Stimulated activated CD8-positive, alpha-beta memory T cell treated with anti-CD3 and anti-CD28 coated beads, Interleukin-7, amount 100 ng/mL, for 4 hours (primary cell): ENCODE data around the gene IL1RL2.

Experiments used
- DNase-seq, 2 donors: peaks; one replicate each; pipeline ENCODE4 v3.0.0-alpha.2; 2020; ENCODE audit warnings: low read depth in 2 of 2

IL1RL2 gene

DNA sequence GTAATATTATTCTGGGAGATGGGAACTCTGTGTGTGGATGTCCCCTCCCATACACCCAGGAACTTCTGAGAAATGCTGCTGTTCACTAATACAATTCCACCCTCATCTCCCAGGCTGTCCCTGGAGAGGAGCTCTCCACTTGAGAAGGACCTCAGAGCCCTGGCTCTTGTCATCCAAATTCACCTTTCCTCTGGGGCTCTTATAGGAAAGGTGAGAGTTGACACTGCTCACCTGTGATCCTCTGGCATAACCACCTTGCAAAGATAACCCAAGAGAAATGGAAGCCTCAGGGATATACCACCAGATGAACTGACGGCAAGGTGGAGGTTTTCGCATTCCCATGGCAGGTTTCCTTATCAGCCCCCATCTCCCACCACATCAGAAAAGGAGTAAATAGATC is 52.0 kb downstream of the IL1RL2 start:
- DNase-seq = no peak

DNA sequence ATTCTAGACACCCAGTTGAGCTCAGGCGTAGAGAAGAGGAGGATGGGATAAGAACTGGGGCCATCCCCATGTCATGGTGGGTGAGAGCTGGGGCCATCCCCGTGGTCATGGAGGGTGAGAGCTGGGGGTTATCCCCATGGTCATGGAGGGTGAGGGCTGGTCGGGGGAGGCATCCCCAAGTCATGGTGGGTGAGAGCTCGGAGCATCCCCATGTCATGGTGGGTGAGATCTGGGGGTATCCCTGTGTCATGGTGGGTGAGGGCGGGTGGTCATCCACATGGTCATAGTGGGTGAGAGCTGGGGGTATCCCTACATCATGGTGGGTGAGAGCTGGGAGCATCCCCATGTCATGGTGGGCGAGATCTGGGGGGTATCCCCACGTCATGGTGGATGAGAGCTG is 52.5 kb downstream of the IL1RL2 start:
- no peak for DNase-seq

DNA sequence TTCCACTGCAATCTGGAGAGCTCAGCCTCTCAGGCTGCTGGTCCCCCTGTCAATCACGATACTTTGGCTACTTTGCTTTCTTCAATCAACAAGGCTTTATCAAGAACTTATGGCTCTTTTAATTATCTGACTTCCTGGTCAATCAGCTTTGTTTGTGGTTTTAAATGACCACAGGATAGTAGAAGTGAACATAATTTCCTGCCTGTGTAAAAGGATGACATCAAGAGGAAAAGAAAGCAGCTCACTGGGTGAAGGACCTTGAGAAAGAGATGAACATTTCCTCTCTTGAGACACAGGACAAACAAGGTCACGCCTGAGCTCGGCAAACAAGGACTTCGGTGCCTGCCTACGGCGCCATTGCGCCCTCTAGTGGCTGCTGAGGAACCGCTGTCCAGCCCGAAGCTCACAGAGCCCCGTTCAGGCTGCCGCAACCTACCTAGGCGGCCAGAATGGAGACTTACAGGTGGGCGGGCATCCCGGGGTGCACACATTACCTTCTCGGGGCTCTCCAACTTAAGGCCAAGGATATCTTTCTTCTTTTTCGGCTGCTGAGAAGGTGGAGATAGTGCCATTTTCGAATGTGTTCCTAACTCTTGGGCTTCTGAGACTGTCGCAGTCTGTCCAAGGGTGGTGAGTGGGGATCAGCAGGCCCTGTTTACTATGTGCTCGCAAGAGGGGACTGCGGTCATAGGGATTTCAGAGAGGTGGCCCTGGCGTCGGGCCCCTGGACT is 54.0 kb downstream of the IL1RL2 start:
- DNase-seq = peak; percentile 68 to 79

DNA sequence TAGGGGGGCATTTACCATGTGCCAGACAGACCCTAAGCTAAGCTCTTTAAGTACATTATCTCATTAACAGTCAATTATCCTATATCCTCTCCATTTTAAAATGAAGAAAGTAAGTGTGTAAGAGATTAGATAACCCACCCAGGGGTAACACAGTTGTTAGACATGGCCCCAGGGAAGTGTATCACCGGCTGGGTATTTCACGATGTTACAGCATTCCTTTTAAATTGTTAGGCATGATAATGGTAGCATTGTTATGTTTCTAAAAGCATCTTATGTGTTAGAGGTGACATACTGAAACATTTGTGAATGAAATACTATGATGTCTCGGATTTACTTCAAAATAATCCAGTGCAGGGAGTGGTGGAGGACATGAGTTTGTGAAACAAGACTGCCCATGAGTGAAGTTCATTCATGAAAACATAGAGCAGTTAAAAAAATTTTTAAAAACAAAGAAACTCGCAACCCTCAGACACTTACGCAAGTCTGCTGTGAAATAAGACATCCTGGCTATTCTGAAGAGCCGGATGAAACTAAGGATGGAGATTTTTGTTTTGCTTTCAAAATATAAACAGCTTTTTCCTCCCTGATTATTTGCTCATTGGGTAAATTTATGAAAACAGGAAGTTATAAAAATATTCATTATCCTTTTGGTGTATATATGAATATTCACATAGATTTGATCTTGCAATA is 54.9 kb downstream of the IL1RL2 start:
- DNase-seq = no peak

DNA sequence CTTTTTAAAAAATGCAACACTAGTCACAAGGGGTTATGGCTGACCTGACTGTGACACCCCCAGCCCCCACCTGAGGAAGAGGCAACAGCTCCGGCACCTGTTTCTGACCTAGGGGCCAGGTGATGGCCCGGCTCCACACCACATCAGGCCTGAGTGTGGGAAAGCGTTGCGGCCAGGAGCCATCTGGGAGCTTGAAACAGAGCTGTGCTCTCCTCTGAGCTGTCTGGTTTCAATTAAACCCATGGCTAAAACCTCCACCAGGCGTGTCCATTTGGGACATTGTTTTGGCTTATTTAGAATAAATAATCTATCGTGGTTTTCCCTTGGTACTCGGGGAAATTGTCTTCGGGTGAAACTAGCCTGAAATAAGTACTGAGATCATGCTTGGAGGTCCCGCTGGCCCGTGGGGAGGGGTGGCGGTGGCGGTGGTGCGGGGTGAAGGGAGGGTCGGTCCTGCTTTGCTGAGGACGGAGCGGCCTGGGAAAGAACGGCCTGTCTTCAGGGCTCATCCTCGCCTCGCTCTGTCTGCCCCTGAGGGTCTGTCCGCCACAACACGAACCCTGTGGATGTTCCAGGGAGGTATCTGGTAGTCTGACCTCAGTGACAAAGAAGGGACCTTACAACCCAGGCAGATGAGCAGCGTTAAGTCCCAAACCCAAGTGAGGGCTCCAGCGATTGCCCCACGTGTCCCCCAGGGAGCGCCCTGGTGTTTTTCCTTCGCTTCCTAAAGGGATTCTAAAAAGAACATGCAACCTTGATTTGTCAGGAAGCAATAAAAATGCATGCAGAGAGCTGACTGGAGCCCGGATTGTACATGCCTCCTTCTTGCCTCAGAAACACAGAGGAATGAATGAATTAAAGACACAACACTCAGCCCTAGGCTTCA is 58.7 kb downstream of the IL1RL2 start:
- no peak for DNase-seq

DNA sequence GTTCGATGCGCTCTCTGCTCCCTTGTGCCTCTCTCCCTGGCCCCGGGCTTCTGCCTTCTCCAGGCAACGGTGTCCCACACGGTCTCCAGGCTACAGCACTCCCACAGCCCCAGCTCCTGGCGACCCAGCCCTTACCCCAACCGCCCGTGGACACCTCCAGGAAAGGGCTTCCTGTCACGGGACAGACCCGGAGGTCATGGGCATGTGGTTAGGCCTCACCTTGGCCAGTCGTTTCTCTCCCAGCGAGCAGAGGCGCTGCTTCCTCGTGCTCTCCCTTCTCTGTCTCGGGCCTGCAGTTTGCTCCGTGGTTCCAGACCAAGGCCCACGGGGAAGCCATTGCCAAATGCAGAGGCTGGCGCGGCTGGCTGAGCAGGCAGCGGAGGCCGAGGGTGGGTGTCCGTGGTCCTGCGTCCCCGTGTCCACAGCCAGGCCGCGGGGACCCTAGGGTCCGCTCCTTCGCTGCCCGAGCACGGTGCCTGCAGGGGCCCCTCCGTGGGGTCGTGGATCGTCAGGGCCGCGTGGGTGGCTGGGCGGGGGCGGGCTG is 63.5 kb downstream of the IL1RL2 start:
- no peak for DNase-seq

DNA sequence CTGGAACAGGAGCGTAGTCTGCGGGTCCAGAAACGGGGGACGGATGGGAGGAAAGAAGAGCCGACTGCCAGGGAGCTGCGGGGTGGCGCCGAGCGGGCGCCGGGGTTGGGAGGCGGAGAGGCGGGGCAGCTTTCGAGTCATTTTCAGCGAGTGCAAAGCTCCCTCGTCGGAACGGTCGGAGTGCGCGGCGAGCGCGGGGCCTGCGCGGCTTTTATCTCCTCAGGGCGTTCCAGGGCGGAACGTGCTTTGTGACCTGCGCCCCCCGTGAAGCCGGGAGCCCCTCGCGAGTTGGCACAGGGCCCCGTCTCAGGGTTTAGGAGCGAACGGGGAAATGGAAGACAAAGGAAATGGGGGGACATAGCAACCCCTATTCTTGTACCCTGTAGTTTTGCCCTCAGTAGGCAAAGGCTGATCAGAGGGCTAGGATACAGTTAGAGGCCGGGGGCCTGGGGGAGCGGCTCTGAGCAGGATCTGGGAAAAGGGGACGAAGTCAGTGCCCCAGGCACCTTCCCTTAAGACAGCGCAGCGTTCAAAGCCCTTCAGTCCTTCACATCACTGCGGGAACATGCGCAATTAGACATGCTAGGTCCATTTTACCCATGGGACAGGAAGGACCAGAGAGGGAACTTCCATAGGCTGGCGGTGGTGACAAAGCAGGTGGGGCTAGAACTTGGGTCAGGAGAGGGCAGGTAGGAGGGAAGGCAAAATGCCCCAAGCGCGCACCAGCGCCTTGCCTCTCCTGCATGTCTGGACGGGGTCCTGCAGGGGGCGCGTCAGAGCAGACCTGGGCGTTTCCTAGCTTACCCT is 64.4 kb downstream of the IL1RL2 start:
- peak; percentile 42 to 44 for DNase-seq

DNA sequence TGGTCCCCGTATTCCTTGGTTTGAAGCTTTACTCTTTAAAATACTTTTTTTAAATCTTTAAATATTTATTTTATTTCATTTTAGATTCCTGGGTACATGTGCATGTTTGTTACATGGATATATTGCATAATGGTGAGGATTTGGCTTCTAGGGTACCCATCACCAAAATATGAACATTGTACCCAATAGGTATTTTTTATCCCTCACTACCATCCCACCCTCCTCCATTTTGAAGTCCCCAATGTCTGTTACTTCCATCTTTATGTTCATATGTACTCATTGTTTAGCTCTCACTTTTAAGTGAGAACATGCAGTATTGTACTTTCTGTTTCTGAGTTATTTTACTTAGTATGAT is 65.0 kb downstream of the IL1RL2 start:
- DNase-seq = no peak

DNA sequence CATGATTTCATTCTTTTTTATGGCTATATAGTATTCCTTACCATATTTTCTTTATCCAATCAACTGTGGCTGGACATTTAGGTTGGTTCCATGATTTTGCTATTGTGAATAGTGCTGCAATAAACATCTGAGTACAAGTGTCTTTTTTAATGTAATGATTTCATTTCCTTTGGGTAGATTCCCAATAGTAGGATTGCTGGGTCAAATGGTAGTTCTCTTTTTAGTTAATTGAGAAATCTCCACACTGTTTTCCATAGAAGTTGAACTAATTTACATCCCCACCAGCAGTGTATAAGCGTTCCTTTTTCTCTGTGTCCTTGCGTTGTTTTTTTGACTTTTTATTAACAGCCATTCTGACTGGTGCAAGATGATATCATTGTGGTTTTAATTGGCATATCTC is 65.4 kb downstream of the IL1RL2 start:
- no peak for DNase-seq

DNA sequence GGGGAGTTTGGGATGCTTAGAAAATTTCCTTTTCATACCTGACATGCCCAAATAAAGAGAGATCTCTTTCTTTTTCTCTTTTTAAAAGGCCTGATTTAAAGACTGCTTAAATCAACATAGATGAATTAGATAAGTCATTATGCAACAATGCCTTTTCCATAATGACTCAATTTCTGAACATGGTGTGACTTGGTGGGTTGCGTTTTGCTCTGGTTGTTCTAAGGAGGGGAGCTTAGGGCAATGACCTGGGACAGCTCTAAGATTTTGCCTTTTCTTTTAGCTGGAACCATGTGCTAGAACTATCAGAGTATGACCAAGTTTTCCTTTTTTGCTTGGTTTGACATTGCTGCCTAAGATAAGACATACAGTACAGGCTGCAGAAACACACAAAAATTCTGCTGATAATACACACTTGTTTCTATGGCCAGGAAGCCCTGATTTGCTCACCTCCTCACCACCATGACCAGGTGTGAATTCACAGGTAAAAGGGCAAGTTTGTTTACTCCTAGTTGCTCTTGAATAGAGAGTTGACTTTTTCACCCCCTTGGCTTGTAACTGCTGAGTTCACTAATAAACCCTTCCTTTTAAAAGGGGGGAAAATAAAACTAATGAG is 66.4 kb downstream of the IL1RL2 start:
- no peak for DNase-seq

DNA sequence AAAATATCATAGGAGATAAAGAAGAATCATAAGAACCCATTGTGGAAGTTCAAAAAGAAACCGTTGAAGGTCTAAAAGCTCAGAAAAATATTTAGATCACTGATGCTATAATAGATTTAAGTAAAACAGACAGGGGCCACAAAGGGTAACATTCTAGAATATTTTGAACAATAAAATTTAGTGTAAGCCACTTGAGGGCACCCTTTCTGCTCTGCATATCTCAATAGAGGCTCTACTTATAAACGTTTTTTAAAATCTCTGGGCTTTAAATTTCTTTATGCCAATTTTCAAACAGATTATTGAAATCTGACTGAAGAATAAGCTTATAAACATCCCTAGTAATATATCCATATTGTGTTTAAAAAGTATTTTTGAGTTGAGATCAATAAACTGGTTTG is 66.9 kb downstream of the IL1RL2 start:
- DNase-seq = no peak

DNA sequence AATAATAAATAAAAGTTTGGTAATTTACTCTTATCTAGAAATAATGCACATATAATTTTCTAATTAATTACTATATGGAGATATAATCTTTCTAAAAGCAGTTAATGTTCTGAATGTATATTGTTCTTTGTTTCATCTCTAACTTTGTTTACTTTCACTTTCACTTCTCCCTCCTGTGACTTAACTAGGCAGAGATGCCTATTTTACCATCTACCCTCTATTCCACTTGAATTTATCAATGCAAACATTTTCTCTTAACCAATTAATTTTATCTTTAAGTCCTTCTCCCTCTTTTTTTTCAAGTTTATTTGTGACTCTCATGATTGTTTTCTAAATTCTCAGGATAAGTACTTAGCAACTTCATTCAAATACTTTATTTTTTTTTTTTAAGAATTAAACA is 69.5 kb downstream of the IL1RL2 start:
- no peak for DNase-seq

DNA sequence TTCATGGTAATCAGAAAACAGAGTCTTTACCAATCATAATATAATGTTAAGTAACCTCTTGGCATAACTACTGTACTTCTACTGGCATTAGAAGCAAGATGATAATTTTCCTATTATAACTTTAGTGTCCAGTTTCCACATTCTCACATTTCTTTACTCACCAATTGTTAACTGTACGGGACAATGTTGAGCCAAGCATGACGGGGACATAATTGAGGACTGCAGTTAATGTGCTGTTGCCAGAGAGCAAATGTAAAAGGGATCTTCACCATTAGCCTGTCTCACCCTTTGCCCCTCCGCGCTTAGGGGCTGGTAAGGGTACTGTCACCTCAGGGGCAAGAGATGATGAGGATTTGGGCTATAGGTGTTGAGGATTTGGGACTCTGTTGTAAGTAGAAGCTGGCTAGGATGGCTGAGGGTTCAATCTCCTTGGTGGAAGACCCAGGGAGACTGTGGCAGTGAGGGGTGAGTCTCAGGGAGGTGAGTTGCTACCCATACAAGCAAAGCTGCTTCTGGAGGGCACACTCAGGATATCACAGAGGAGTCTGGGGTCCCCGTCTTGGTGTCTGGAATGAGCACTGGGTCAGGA is 70.1 kb downstream of the IL1RL2 start:
- DNase-seq = no peak

DNA sequence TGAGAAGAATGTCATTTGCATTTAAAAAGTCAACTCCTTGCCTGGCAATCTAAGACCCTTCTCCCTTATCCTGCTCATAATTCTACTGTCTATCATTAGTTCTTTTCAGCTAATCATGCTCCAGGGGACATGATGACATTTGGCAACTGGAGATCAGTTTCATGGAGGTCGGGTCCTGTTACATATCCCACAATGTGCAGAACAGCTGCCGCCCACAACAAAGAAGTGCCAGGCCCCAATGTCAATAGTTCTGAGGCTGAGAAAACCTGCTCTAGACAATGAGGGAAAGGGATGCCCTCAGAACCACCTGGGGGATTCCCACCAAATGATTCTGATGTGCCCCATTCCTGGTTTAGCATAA is 71.2 kb downstream of the IL1RL2 start:
- no peak for DNase-seq

DNA sequence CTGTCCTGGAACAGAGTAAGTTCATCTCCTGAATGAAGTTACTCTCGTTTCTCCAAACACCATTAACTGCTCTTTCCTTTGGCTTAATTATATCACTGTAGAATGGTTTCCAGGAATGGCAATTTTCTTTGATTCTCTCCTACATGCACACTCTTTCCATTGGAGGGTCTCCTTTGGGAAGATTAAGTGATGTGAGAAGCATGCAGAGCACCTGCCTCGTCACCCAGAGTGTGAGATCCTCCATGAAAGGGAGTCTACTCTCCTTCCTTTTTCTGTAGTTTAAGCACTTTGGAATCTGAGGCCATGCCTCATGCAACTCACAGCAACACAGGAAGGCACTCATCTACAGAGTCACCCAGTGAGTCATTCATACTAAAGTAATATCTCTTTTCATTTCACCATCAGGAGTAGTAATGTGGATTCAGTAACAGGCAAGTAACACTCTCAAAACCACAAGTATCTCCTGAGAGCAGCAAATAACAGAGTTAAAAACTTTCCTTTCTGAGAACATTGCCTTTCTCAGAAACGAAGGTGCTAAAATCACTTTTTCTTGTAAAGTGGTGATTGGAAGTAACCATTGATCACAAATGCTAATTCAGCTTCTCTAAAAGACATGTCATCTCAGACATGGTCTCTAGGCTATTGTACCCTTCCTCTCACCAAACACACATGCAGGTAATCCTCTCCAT is 71.7 kb downstream of the IL1RL2 start:
- DNase-seq = no peak

DNA sequence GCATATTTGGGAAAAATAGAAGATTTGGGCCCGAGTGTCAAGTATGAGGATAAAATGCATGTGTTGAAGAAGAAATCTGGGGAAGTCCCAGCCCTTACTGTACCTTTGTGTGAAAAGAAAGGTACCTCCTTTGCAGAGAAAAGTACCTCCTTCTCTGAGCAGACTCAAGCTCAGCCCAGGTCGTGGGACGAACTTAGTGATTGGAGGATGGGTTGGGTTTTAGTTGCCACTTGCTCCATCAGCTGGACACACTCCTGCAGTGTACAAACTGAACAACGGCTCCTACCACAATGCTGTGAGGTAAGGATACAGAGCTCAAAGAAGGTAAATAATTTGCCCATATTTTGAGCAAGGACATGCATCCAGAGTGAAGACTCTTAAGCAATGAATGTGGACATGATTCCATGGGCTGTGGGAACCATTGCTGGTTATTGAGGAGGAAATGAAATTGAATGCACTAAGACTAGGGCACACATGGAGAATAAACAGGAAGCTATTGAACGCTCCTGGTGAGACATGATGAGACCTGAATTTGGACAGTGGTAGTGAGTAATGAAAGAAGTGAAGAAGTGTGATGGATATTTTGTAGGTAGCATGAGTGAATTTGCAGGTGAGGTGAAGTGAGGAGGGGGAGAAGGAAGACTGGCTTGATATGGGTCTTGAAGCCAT is 74.8 kb downstream of the IL1RL2 start:
- no peak for DNase-seq

DNA sequence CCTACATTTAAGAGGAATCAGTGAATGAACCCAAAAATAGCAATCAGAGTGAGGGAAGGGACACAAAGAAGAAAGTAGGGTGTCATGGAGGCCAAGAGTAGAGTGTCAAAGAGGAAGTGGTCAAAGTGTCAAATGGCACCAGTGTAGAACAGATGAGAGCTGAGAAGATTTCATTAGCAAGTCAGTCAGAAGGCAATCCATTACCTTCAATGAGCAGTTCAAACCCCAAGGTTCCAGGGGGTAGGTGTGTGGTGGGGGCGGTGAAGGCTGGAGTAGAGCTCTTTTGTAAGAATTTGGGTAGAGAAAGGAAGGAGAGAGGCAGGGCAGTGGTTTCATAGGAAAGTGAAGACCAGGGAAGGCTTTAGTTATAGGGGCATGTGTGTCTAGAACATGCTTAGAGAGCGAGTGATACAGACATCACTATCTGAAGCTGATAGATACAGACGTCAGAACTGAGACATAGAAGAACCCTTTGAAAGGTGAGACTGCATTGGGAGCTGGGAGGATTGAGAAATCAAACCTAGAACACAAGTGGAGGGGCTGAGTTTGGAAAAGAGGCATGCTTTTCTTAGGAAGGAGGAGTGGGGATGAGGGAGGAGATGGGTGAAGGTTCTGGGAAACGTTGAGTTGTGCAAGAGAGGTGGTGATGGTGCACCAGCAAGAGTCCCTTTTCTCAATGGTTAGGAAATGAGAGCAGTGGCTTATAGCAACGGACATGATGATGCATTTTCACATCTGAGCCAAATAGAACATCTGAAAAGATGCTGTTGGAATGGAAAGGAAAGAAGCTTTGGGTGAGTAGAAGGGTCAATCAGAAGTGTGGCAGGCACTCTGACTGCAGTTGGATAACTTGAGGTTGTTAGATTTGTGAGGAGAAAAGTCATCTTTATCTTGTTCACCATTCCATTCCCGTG is 75.7 kb downstream of the IL1RL2 start:
- no peak for DNase-seq

DNA sequence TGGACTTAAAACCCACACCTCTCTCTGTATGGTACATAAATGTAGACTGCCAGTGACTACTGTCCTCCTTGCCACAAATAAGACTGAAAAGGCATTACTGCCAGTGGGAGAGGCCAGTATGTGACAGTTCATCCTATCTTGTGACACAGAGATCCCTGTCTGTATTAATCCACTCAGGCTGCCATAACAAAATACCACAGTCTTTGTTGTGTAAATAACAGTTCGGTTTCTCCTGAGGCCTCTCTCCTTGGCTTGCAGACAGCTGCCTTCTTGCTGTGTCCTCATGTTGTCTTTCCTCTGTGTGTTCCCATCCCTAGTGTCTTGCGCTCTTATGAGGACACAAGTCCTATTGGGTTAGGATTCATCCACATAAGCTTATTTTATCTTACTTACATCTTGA is 78.1 kb downstream of the IL1RL2 start:
- DNase-seq = no peak

DNA sequence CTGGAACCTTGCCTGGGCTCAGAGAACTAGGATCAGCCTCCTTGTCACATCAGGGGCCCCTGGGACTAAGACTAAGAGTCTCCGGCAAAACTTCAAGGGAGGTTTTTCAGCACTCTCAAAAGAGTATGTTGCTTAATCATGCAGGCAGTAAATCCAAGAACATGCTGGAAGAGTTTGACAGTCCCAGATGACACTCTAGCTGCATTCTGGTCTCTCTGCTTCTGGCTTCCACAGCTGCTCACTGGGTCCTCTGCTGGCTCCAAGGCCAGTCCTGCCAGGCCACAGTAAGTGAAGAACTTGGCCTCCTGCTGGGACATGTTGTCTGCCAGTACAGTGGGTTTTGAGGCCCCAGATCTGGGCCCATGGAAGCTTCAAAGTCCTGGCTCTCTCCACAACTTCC is 79.4 kb downstream of the IL1RL2 start:
- no peak for DNase-seq
